Vagina (tissue), 2 donors: ENCODE data around the gene BAZ2B. TPM values are rescaled to one million over a fixed set of nuclear protein-coding genes. Genes with fewer than 3 reads are reported as not detected.
"Not testable (repeated sequence)": the region's sequence is repeated elsewhere in the genome, so short reads cannot be mapped to it uniquely, and the experiment has no call there.

Experiments used
- DNase-seq, 2 donors: peaks; one replicate each; pipeline ENCODE4 v3.0.0-alpha.2; 2017; ENCODE audit errors: extremely low spot score in 2 of 2
- H3K27ac ChIP-seq: fragments of 200-600 bp; sonication (generic); one replicate; pipeline ENCODE4 v1.5.1; 2019
- H3K27me3 ChIP-seq: fragments of 200-600 bp; sonication (generic); one replicate; pipeline ENCODE4 v1.5.1; 2019
- H3K36me3 ChIP-seq, 2 donors: fragments of 200-600 bp; sonication (generic); one replicate each; pipeline ENCODE4 v1.5.1; 2017 to 2019
- H3K4me1 ChIP-seq: fragments of 200-600 bp; sonication (generic); one replicate; pipeline ENCODE4 v1.5.1; 2019
- H3K4me3 ChIP-seq, 2 donors: fragments of 200-600 bp; sonication (generic); 1 replicate in 1 of 2; 2 replicates in 1 of 2; pipeline ENCODE4 v1.5.1; 2016 to 2019
- H3K9me3 ChIP-seq: fragments of 200-600 bp; sonication (generic); one replicate; pipeline ENCODE4 v1.5.1; 2019
- POLR2A ChIP-seq, 2 donors: fragments of 450-650 bp; IDR thresholded peaks; one replicate each; pipeline ENCODE4 v1.6.1; 2017; ENCODE audit warnings: antibody characterized with exemption in 2 of 2, mild to moderate bottlenecking in 2 of 2, moderate library complexity in 2 of 2
- POLR2AphosphoS5 ChIP-seq, 2 donors: sonication (generic); formaldehyde crosslinking; IDR thresholded peaks; one replicate each; pipeline ENCODE4 v1.9.0; 2017; ENCODE audit warnings: antibody characterized with exemption in 2 of 2, mild to moderate bottlenecking in 2 of 2, low read depth in 1 of 2; ENCODE audit not compliant: insufficient read depth in 1 of 2
- intact Hi-C: fragments of 100-400 bp; cut with DNase I; formaldehyde crosslinking; loops from one replicate; pipeline ENCODE4 v1.15.1; 2023
- total RNA-seq: library from RNA; depleted of rRNA; stranded (reverse); fragments of >200 nt; gene quantifications from one replicate; pipeline ENCODE4 v1.2.3, GENCODE V29; 2016
- TF ChIP-seq, protein P1 (sequence below), 3 experiments: fragments of 450-650 bp in 2 of 3; fragments of 200-600 bp in 1 of 3; sonication (generic) in 1 of 3; IDR thresholded peaks; one replicate each; pipeline ENCODE4 v1.5.1; 2017 to 2019; ENCODE audit warnings: antibody characterized with exemption in 3 of 3, mild to moderate bottlenecking in 2 of 3, moderate library complexity in 2 of 3

Gene BAZ2B
- total RNA-seq, 1 donor from 2014 or later, result 90.6 TPM

DNA sequence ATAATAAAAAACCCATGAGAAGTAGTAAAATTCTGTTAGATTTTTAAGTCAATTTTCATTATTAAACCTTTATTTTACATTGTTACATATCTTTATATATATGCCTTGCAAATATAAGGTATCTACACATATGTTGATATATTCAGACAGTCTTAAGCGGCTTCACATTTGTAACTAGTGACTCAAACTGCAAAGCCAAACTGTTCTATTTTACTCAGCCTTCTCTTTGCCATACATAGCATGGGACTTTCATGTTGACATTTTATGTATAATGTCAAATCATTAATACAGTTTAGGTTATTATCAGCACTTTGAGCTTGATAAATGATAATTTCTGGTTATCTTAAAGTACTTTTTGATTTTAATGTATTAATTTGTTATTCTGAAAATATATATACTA is 204.9 kb downstream of the BAZ2B start:
- DNase-seq, result no peak
- Histone ChIP-seq H3K27ac (no peak overlapping the region), H3K4me1 (no peaks in the 10 kb centered on the region), H3K9me3 (no peaks in the 10 kb centered on the region), H3K4me3 (no peak overlapping the region), H3K36me3 (peaks cover 0 to 38% of the 10 kb centered on the region in 2 donors), H3K27me3 (no peaks in the 10 kb centered on the region)
- TF ChIP-seq POLR2A (IDR thresholded peaks at IDR 0.05) (no peak), POLR2AphosphoS5 (IDR thresholded peaks at IDR 0.05; ENCODE audit: insufficient read depth in 1 of 2, low read depth in 1 of 2) (no peak)
- TF ChIP-seq, protein P1, sequence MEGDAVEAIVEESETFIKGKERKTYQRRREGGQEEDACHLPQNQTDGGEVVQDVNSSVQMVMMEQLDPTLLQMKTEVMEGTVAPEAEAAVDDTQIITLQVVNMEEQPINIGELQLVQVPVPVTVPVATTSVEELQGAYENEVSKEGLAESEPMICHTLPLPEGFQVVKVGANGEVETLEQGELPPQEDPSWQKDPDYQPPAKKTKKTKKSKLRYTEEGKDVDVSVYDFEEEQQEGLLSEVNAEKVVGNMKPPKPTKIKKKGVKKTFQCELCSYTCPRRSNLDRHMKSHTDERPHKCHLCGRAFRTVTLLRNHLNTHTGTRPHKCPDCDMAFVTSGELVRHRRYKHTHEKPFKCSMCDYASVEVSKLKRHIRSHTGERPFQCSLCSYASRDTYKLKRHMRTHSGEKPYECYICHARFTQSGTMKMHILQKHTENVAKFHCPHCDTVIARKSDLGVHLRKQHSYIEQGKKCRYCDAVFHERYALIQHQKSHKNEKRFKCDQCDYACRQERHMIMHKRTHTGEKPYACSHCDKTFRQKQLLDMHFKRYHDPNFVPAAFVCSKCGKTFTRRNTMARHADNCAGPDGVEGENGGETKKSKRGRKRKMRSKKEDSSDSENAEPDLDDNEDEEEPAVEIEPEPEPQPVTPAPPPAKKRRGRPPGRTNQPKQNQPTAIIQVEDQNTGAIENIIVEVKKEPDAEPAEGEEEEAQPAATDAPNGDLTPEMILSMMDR (IDR thresholded peaks at IDR 0.05), result no peak
- intact Hi-C loops, result no loop called here

DNA sequence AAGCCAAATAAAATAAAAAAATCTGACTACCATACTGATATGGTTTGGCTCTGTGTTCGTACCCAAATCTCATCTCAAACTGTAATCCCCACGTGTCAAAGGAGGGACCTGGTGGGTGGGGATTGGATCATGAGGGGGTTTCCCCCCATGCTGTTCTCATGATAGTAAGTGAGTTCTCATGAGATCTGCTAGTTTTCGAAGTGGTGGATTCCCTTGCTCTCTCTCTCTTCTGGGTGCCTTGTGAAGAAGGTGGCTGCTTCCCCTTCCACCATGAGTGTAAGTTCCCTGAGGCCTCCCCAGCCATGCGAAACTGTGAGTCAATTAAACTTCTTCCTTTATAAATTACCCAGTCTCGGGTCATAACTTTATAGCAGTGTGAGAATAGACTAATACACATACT is 206.1 kb downstream of the BAZ2B start:
- no peak for DNase-seq
- no peak overlapping the region for H3K27ac ChIP-seq
- H3K4me1 ChIP-seq, result no peaks in the 10 kb centered on the region
- intact Hi-C loops, result no loop called here
- TF ChIP-seq, protein P1 (IDR thresholded peaks at IDR 0.05), result no peak
- no peak for TF ChIP-seq POLR2A (IDR thresholded peaks at IDR 0.05)
- no peaks in the 10 kb centered on the region for H3K9me3 ChIP-seq
- H3K4me3 ChIP-seq, result no peak overlapping the region
- H3K36me3 ChIP-seq, result peaks cover 0 to 40% of the 10 kb centered on the region in 2 donors
- no peaks in the 10 kb centered on the region for H3K27me3 ChIP-seq

DNA sequence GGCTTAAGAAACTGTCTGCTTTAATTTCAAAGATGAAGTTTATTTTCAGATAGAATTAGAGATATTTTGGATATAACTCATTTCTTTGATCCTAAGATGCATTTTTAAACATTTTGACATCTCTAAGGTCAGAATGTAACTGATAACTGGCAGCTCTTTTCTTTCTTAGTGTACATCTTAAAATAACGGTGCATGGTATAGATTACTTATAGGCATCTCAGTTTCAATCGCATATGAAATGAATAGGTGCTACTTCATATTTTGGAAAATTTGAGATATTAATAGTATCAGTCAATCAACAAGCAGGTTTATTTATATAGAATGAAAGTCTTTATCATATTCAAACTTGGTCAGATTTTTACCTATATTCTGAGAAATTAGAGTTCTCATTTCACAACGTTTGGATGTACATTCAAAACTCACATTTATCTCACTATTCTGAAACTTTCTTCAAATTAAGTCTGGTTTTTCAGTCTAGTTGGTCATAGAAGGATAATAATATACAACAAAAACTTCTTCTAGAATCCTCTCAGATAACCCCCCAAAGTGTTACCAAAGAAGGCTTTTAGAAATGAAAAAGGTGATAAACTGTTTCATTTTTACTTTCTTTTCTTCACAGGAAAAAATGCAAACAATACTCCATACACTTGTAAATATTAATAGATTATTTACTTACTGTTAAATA is 207.1 kb downstream of the BAZ2B start:
- Histone ChIP-seq H3K9me3 (no peaks in the 10 kb centered on the region), H3K4me1 (no peaks in the 10 kb centered on the region), H3K27ac (no peak overlapping the region), H3K36me3 (peaks cover 0 to 50% of the 10 kb centered on the region in 2 donors), H3K27me3 (no peaks in the 10 kb centered on the region), H3K4me3 (no peak overlapping the region)
- no peak for DNase-seq
- TF ChIP-seq POLR2A (IDR thresholded peaks at IDR 0.05) (no peak), POLR2AphosphoS5 (IDR thresholded peaks at IDR 0.05; ENCODE audit: insufficient read depth in 1 of 2, low read depth in 1 of 2) (no peak)
- TF ChIP-seq, protein P1 (IDR thresholded peaks at IDR 0.05), result no peak
- intact Hi-C loops, result no loop called here

DNA sequence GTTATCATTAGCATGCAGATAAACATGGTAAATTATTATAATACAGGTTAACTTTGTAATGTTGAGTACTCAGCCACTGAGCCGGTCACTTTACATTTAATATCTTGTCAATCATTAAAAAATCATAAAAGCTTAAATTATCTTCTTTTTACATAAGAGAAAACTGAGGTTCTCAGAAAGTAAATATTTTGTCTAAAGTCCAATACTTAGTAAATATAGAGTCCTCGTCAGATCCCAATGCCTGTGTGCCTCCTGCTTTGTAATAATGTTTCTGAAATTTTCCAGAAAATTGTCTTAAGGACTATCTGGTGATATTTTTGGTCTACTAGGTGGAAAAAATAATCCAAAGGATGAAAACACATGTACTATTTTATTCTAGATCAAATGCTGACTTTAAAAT is 213.6 kb downstream of the BAZ2B start:
- H3K27ac ChIP-seq, result no peak overlapping the region
- intact Hi-C loops, result no loop called here
- H3K4me1 ChIP-seq, result no peaks in the 10 kb centered on the region
- peaks cover 0 to 18% of the 10 kb centered on the region in 2 donors for H3K36me3 ChIP-seq
- H3K27me3 ChIP-seq, result no peaks in the 10 kb centered on the region
- no peak overlapping the region for H3K4me3 ChIP-seq
- TF ChIP-seq POLR2A (IDR thresholded peaks at IDR 0.05), result no peak
- TF ChIP-seq, protein P1 (IDR thresholded peaks at IDR 0.05), result no peak
- TF ChIP-seq POLR2AphosphoS5 (IDR thresholded peaks at IDR 0.05; ENCODE audit: insufficient read depth in 1 of 2, low read depth in 1 of 2), result no peak
- DNase-seq, result no peak
- no peaks in the 10 kb centered on the region for H3K9me3 ChIP-seq

DNA sequence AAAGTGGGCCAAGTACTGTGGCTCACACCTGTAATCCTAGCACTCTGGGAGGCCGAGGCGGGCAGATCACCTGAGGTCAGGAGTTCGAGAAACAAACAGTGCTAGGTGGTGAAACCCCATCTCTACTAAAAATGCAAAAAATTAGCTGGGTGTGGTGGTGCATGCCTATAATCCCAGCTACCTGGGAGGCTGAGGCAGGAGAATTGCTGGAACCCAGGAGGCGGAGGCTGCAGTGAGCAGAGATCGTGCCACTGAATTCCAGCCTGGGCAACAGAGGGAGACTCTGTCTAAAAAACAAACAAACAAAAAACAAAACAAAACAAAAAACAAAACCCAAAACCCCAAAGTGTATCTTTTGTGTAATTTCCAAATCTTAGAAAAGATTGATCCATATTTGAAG is 214.2 kb downstream of the BAZ2B start:
- H3K9me3 ChIP-seq, intact Hi-C loops, H3K27ac ChIP-seq, H3K4me1 ChIP-seq, H3K27me3 ChIP-seq, DNase-seq, H3K4me3 ChIP-seq: not testable (repeated sequence)
- peaks cover 0 to 14% of the 10 kb centered on the region in 2 donors for H3K36me3 ChIP-seq
